Measurements from ENCODE around the gene CSNK1D. TPM values are rescaled to one million over a fixed set of nuclear protein-coding genes. Genes with fewer than 3 reads are reported as not detected.

CSNK1D gene
- total and polyA plus RNA-seq, 10 of the 15 experiments (the other 5 are each of a cell fraction or from before 2014, with no cell fraction given): 5.7 to 105 (median 58.1) TPM

DNA sequence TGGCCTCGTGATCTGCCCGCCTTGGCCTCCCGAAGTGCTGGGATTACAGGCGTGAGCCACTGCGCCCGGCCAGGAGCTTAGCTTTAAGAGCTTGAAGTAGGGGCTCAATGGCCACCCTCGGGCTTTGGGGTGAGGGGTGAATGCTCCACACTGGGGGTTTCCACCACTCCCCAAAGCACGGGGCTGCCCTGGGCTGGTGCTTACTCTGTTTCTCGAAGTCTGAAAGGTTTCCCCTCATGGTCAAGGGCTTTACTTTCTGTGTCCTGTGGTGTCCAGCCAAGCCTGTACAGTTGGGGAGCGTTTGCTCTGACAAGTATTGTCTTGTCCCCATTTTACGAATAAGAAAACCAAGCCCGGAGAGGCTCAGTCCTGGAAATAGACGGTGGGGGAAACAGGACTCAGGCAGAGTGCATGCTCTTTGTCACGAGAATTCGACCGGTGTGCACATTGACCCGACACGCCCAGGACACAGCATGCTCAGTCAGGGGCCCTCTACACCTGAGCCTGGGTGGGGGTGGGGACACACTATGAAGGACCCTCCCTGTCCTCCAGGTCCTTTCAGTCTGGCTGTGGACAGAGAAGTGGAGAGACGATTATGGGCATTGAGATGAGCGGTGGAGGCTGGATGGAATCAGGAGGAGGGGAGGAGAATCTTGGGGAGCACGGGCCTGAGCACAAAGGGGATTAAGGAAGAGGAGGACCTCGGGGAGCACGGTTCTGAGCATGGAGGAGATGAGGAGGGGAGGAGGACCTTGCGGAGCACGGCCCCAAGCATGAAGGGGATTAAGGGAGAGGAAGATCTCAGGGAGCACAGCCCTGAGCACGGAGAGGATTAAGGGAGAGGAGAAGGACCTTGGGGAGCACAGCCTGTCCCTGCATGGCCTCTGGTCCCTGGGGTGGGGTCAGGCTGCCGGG is 36.4 kb upstream of the CSNK1D start:
- H3K4me1 ChIP-seq (ENCODE audit: control insufficient read depth, insufficient read depth, low read length): no peaks in the 10 kb centered on the region; the same call in 1 of the 2 replicates
- no peaks in the 10 kb centered on the region for H3K9me3 ChIP-seq (replicated peaks; ENCODE audit: control insufficient read depth, insufficient read depth, low read length)
- no peak overlapping the region for H3K27ac ChIP-seq (ENCODE audit: control insufficient read depth, insufficient read depth)
- ChIA-PET CTCF (interaction anchor here (0.6 to 1.0 kb wide), 3 partner anchors 9 to 306 kb away, joined by 3 read pairs; no protein-coding TSS in a partner anchor), SMC1A (ENCODE audit: uncharacterized antibody, unreplicated experiment) (interaction anchor here (1.6 to 2.5 kb wide), 2 partner anchors 9 to 11 kb away, joined by 4 to 9 read pairs; no protein-coding TSS in a partner anchor), RAD21 (ENCODE audit: unreplicated experiment) (interaction anchor here (1.1 kb wide), 1 partner anchor 16 kb away, joined by 3 read pairs; no protein-coding TSS in a partner anchor), POLR2A (interaction anchor here (0.9 to 6.2 kb wide), 2 partner anchors 8 to 18 kb away, joined by 3 to 32 read pairs; no protein-coding TSS in a partner anchor)
- no peak for DNase-seq (ENCODE audit: low read depth, low spot score)
- H4K20me1 ChIP-seq (ENCODE audit: control insufficient read depth, insufficient read depth): no peaks in the 10 kb centered on the region
- ATAC-seq: no peak
- peaks cover 0 to 2% of the 10 kb centered on the region in 2 experiments; a peak in 2 of 4 replicates for H3K27me3 ChIP-seq (replicated peaks in 1 of 2; ENCODE audit: control insufficient read depth in 2 of 2, insufficient read depth in 2 of 2, low read length in 1 of 2)
- H2AFZ ChIP-seq (ENCODE audit: control insufficient read depth, low read depth, low read length): no peak overlapping the region
- no TSS peak for BruUV-seq (replicated peaks)
- no peak for FAIRE-seq
- intact Hi-C loops (cut with micrococcal nuclease; ENCODE audit: unreplicated experiment): no loop called here
- H3K4me3 ChIP-seq: no peak overlapping the region
- H3K79me2 ChIP-seq (ENCODE audit: control insufficient read depth, insufficient read depth, low read length): no peaks in the 10 kb centered on the region
- TF ChIP-seq, protein P1, sequence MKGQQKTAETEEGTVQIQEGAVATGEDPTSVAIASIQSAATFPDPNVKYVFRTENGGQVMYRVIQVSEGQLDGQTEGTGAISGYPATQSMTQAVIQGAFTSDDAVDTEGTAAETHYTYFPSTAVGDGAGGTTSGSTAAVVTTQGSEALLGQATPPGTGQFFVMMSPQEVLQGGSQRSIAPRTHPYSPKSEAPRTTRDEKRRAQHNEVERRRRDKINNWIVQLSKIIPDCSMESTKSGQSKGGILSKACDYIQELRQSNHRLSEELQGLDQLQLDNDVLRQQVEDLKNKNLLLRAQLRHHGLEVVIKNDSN (IDR thresholded peaks at IDR 0.05; ENCODE audit: borderline replicate concordance, extremely low read length, insufficient read depth, low read depth, low read length): no peak
- TF ChIP-seq NFXL1 (IDR thresholded peaks at IDR 0.05; ENCODE audit: borderline replicate concordance): peak; percentile 80
- TF ChIP-seq SIX5 (IDR thresholded peaks at IDR 0.05; ENCODE audit: low read depth, low read length, severe bottlenecking): no peak
- TF ChIP-seq, protein P2, sequence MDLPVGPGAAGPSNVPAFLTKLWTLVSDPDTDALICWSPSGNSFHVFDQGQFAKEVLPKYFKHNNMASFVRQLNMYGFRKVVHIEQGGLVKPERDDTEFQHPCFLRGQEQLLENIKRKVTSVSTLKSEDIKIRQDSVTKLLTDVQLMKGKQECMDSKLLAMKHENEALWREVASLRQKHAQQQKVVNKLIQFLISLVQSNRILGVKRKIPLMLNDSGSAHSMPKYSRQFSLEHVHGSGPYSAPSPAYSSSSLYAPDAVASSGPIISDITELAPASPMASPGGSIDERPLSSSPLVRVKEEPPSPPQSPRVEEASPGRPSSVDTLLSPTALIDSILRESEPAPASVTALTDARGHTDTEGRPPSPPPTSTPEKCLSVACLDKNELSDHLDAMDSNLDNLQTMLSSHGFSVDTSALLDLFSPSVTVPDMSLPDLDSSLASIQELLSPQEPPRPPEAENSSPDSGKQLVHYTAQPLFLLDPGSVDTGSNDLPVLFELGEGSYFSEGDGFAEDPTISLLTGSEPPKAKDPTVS (IDR thresholded peaks at IDR 0.05; ENCODE audit: low read depth, low read length): no peak
- TF ChIP-seq TBL1XR1 (IDR thresholded peaks at IDR 0.05; ENCODE audit: low read depth, low read length): no peak
- H3K9ac ChIP-seq (ENCODE audit: control insufficient read depth, insufficient read depth, low read length): no peak overlapping the region
- H3K4me2 ChIP-seq (ENCODE audit: control insufficient read depth, insufficient read depth): no peak overlapping the region
- in situ Hi-C loops (cut with MboI): no loop called here
- H3K36me3 ChIP-seq (ENCODE audit: control insufficient read depth in 2 of 2, insufficient read depth in 2 of 2, low read length in 1 of 2): no peaks in the 10 kb centered on the region
- WGBS (ENCODE audit: insufficient coverage, insufficient replicate concordance, low lambda C conversion rate, missing lambda C conversion rate): 41% methylated on average over 27 of the region's 27 CpGs

Measured in GM12878 (cell line).